Measurements from ENCODE around the gene EIF4E1B.

EIF4E1B gene

DNA sequence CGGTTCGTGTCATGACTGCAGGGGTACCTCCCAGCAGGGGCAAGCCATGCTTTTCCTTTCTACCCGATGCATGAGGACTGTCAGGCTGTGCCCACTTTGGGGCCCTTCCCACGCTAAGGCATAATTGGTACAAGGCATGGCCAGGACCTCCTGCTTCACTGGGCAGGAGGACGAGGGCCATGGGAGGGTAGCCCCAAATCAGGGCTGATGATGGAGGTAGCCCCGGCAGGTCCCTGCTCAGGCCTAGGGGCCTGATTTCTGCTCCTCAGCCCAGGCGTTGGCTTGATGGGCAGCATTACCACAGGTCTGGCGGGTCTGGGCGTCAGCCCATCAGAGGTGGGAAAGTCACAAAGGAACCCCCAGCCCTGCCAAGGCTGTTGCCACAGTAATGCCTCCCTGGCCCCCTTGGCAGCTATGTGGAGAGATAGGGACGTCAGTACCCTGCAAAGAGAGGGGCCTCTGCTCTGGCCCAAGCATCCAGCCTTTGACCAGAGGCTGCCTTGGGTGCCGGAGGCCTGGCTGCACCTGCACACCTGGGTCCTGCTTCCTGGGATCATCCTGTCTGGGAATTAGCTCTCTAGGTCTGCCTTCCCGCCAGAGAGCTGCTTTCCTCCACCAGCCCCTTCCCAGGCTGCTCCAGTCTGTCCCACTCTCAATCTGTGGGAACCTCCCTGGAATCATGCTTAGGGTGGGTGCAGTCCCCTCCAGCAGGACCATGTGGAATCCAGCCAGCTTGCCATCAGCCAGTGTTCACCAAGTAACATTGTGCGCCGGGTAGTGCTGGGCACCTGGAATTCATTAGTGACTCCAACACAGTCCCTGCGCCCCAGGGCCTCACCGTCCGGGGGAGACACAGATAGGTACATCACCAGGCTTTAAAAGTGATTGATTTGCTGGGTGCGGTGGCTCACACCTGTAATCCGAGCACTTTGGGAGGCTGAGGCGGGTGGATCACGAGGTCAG is 32.2 kb downstream of the EIF4E1B start:
- DNase-seq (ENCODE audit: low read depth in 2 of 3, low spot score in 2 of 3): no peak

DNA sequence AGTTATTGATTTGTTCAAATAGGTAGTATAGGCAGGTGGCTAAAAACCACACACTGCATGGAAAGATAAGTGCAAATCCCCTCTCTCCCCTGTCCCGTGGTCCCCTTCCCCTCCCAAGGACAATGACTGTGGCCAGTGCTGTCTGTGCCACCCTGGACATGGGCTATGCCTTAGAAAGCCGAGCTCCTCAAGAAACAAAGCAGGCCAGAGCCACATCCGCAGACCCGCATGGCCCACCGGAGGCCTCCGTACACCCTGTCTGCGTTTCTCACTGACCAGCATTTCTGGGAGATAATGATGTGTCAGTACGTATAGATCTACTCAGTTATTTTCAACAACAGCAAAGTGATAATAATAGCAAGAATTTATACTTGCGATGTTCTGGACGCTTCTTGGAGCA is 33.1 kb downstream of the EIF4E1B start:
- no peak for DNase-seq (ENCODE audit: low read depth in 2 of 3, low spot score in 2 of 3)

GRCh38 chr5:176664479-176664878 is 34.0 kb downstream of the EIF4E1B start:
- no peak for DNase-seq (ENCODE audit: low read depth in 2 of 3, low spot score in 2 of 3)

- DNase-seq (ENCODE audit: low read depth in 2 of 3, low spot score in 2 of 3): no peak
Measured at GRCh38 chr5:176664886-176665285, 34.4 kb downstream of the EIF4E1B start.

DNA sequence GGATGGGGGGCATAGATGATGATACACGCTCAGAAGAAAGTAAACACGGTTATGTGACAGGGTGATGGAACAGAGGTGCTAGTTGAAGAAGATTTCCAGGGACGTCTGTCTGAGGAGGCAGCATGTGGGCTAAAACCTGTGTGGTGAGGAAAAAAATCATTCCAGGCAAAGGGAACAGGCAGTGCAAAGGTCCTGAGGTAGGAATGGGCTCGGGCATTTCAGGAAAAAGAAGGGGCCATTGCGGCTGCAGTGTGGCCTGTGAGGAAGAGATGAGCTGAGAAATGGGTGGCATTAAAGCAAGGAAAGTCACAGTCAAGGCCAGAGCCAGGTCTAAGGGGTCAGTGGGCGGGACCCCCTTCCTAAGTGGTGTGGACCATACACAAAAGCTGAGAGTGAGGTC is 35.0 kb downstream of the EIF4E1B start:
- DNase-seq (ENCODE audit: low read depth in 2 of 3, low spot score in 2 of 3): no peak

DNA sequence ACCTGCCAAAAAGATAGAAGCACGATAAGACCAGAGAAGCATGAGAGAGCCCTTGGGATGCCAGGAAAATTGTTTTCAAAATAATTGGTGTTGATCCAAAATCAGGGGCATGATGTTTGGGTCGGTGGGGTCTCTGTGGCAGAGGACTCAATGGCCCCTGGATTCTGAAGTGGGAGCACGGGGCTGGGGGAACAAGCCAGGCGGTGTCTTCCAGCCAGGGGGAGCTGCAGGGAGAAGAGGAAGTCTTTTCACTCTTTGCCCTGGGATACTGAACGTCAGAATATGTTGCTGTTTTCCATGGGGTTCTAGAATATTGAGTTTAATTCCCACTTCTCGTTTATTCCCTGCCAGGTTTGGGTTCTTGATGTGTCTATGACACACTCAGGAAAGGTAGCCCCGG is 37.2 kb downstream of the EIF4E1B start:
- no peak for DNase-seq (ENCODE audit: low read depth in 2 of 3, low spot score in 2 of 3)

GRCh38 chr5:176670449-176670848 is 40.0 kb downstream of the EIF4E1B start:
- no peak for DNase-seq (ENCODE audit: low read depth in 2 of 3, low spot score in 2 of 3)

- no peak for DNase-seq (ENCODE audit: low read depth in 2 of 3, low spot score in 2 of 3)
Measured at GRCh38 chr5:176671399-176671798, 40.9 kb downstream of the EIF4E1B start.

DNA sequence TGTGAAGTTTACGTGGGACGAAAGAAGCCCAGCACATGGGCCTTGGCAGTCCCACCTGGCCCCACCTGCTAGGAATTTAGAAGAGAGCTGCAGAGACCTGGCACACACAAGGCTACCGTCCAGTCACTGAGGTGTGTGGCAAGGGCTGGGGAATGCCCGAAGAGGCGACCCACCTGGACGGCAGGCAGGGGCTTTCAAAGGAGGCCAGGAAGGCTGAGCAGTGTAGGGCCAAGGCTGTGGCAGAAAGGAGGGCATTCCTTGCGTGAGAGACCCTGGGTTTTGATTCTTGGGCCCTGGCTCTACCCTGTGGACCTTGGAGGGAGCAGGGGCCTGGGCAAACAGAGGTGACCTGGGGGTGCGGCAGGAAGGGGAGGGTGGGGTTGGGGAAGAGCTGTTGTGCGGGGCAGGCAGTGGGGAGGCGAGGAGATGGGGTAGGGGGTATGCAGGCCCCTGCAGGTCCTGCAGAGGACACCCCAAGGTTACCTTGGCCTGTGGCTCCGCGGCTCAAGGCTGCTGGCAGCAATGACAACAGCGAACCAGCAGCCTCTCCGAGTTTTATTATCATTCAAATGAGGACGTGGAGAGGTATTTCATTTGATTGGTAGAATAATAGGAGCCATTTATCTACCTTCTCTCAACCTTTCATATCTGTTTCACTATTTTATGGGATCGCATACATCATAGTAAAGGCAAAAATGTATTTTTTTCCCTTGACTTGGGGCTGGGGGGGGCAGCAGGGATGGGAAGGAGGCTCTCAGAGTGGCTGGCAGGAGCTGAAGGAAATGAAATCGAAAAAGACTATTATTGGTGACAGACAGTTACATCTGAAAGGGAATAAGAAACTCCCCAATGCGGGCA is 41.6 kb downstream of the EIF4E1B start:
- DNase-seq (ENCODE audit: low read depth in 2 of 3, low spot score in 2 of 3): no peak

GRCh38 chr5:176673651-176674583 is 43.4 kb downstream of the EIF4E1B start:
- no peak for DNase-seq (ENCODE audit: low read depth in 2 of 3, low spot score in 2 of 3)

GRCh38 chr5:176674799-176675198 is 44.3 kb downstream of the EIF4E1B start:
- DNase-seq (ENCODE audit: low read depth in 2 of 3, low spot score in 2 of 3): no peak

GRCh38 chr5:176675676-176676360 is 45.3 kb downstream of the EIF4E1B start:
- DNase-seq (ENCODE audit: low read depth in 2 of 3, low spot score in 2 of 3): no peak

DNA sequence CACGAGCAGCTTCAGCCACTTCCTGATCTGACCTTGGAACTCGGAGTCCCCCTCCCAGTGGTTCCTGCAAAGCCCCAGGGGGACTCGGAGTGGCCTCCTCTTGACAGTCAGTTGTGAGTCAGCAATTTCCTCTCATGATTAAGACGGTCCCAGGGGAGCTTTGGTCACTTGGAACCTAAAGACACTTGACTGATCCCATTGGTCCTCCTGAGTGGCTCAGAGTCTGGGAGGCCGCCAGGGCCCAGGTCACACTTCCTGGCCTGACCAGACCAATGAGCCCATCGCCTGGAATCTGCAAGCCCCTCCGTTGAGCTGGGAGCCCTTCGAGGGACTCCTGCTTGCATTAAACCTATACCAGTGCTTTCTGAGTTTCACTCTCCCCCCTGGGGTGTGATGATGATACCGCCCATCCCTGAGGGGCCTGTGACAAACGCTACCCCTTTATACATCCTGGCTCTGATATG is 45.9 kb downstream of the EIF4E1B start:
- DNase-seq (ENCODE audit: low read depth in 2 of 3, low spot score in 2 of 3): no peak

GRCh38 chr5:176677209-176677939 is 46.9 kb downstream of the EIF4E1B start:
- DNase-seq (ENCODE audit: low read depth in 2 of 3, low spot score in 2 of 3): no peak

- no peak for DNase-seq (ENCODE audit: low read depth in 2 of 3, low spot score in 2 of 3)
Measured at GRCh38 chr5:176678584-176678983, 48.1 kb downstream of the EIF4E1B start.

- DNase-seq (ENCODE audit: low read depth in 2 of 3, low spot score in 2 of 3): no peak
Measured at GRCh38 chr5:176679365-176680225, 49.1 kb downstream of the EIF4E1B start.

DNA sequence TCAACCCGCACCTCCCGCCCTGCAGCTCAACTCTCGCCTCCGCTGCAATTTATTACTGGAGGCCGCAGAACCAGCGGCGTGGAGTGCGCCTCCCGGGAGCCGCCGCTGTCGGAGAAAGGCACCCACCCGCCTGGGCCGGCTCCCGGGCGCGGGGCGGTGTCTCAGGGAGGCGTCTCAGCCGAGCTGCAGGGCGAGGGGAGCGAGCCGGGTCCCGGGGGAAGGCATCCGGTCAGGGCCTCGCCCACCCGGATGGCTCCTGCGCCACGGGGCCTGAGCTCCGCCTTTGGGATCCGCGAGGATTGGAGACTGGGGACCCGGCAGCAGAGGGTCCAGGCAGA is 49.7 kb downstream of the EIF4E1B start:
- DNase-seq (ENCODE audit: low read depth in 2 of 3, low spot score in 2 of 3): no peak

- DNase-seq (ENCODE audit: low read depth in 2 of 3, low spot score in 2 of 3): no peak
Measured at GRCh38 chr5:176682016-176682531, 51.6 kb downstream of the EIF4E1B start.

Data from activated CD8-positive, alpha-beta memory T cell treated with anti-CD3 and anti-CD28 coated beads for 48 hours (primary cell).